Erythroblast (primary cell): ENCODE measurements around the gene GNB4.

Source experiments
- GATA1 ChIP-seq: IDR thresholded peaks from 2 replicates; pipeline ENCODE4 v1.6.1; 2011; ENCODE audit warnings: low read depth, mild to moderate bottlenecking, control low read depth, low read length, moderate library complexity
- POLR2A ChIP-seq: IDR thresholded peaks from 2 replicates; pipeline ENCODE4 v1.6.1; 2011; ENCODE audit warnings: mild to moderate bottlenecking, low read length

DNA sequence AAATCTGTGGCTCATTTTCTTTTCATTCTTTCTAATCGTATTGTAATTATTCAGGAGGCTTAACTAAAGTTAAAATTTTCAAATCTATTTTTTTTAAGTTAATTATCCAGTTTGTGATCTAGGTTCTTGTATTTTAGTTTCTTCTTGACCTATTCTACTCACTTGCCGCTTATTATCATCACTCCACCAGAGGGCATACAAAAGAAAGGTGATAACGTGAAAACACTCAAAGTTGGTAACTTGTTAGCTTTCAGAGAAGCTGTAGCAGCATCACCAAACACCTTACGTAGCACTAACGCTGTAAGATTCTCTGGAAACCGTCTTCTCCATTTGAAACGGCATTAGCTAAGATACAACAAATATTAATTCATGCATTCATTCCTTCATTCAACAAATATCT is 4.8 kb downstream of the GNB4 start:
- no peak for TF ChIP-seq POLR2A
- no peak for TF ChIP-seq GATA1
